ENCODE results near the gene PARD3. TPM values are rescaled to one million over a fixed set of nuclear protein-coding genes. Genes with fewer than 3 reads are reported as not detected.

The PARD3 gene
- total RNA-seq, 2 donors from 2014 or later, result 41.7 to 48.8 TPM

GRCh38 chr10:34141032-34141680 lies 673.9 kb downstream of the PARD3 start:
- no peaks in the 10 kb centered on the region for H3K9me3 ChIP-seq
- H3K27ac ChIP-seq, result no peak overlapping the region
- intact Hi-C loops (cut with DNase I), result no loop called here
- DNase-seq, result no peak
- H3K4me1 ChIP-seq, result no peaks in the 10 kb centered on the region
- no peaks in the 10 kb centered on the region for H3K36me3 ChIP-seq
- H3K27me3 ChIP-seq, result no peaks in the 10 kb centered on the region
- H3K4me3 ChIP-seq, result no peak overlapping the region
- H3K9ac ChIP-seq (ENCODE audit: low read depth in 2 of 2, low read length in 2 of 2), result no peak overlapping the region
- TF ChIP-seq CTCF (IDR thresholded peaks at IDR 0.05), result no peak

- H3K27ac ChIP-seq, result no peak overlapping the region
- no peak overlapping the region for H3K9ac ChIP-seq (ENCODE audit: low read depth in 2 of 2, low read length in 2 of 2)
- no peak for TF ChIP-seq CTCF (IDR thresholded peaks at IDR 0.05)
- no peaks in the 10 kb centered on the region for H3K36me3 ChIP-seq
- DNase-seq, result no peak
- no peaks in the 10 kb centered on the region for H3K4me1 ChIP-seq
- H3K27me3 ChIP-seq, result no peaks in the 10 kb centered on the region
- no peaks in the 10 kb centered on the region for H3K9me3 ChIP-seq
- intact Hi-C loops (cut with DNase I), result no loop called here
- H3K4me3 ChIP-seq, result no peak overlapping the region
These were observed 675.5 kb downstream of the PARD3 start for GRCh38 chr10:34139559-34139958.

- H3K9ac ChIP-seq (ENCODE audit: low read depth in 2 of 2, low read length in 2 of 2), result no peak overlapping the region
- no peak for TF ChIP-seq CTCF (IDR thresholded peaks at IDR 0.05)
- DNase-seq, result no peak
- no peak overlapping the region for H3K27ac ChIP-seq
- no peaks in the 10 kb centered on the region for H3K4me1 ChIP-seq
- H3K9me3 ChIP-seq, result no peaks in the 10 kb centered on the region
- intact Hi-C loops (cut with DNase I), result no loop called here
- H3K36me3 ChIP-seq, result no peaks in the 10 kb centered on the region
- H3K4me3 ChIP-seq, result no peak overlapping the region
- H3K27me3 ChIP-seq, result no peaks in the 10 kb centered on the region
These were observed 677.1 kb downstream of the PARD3 start for GRCh38 chr10:34137955-34138354.

GRCh38 chr10:34137201-34137600 lies 677.9 kb downstream of the PARD3 start:
- Histone ChIP-seq H3K27me3 (no peaks in the 10 kb centered on the region), H3K9me3 (no peaks in the 10 kb centered on the region), H3K4me1 (no peaks in the 10 kb centered on the region), H3K9ac (ENCODE audit: low read depth in 2 of 2, low read length in 2 of 2) (no peak overlapping the region), H3K27ac (no peak overlapping the region), H3K36me3 (no peaks in the 10 kb centered on the region), H3K4me3 (no peak overlapping the region)
- no peak for TF ChIP-seq CTCF (IDR thresholded peaks at IDR 0.05)
- intact Hi-C loops (cut with DNase I), result no loop called here
- no peak for DNase-seq

GRCh38 chr10:34135515-34135914 lies 679.6 kb downstream of the PARD3 start:
- no peaks in the 10 kb centered on the region for H3K27me3 ChIP-seq

More at GRCh38 chr10:34135515-34135914, 679.6 kb downstream of the PARD3 start:
- DNase-seq, result no peak
- intact Hi-C loops (cut with DNase I), result no loop called here
- Histone ChIP-seq H3K36me3 (no peaks in the 10 kb centered on the region), H3K4me3 (no peak overlapping the region), H3K27ac (no peak overlapping the region), H3K9me3 (no peaks in the 10 kb centered on the region), H3K9ac (ENCODE audit: low read depth in 2 of 2, low read length in 2 of 2) (no peak overlapping the region), H3K4me1 (no peaks in the 10 kb centered on the region)
- no peak for TF ChIP-seq CTCF (IDR thresholded peaks at IDR 0.05)

Measured in colonic mucosa (tissue), 4 donors.